OCI-LY7 (cell line): ENCODE data around the gene CACNB3. TPM values are rescaled to one million over a fixed set of nuclear protein-coding genes. Genes with fewer than 3 reads are reported as not detected.

Experiments
- BruUV-seq: library from RNA; stranded (reverse); fragments of 400-500 nt; replicated peaks from 2 replicates; lab custom pipeline; 2021; lab: Mats Ljungman, UMichigan
- CTCF ChIA-PET: fragments of 300-600 bp; sonication (Branson Sonifier 250); formaldehyde crosslinking; loops from one replicate; lab custom pipeline; 2022; ENCODE audit warnings: antibody characterized with exemption; ENCODE audit not compliant: unreplicated experiment; lab: Charles Lee
- POLR2A ChIA-PET: fragments of 300-600 bp; sonication (Branson Sonifier 250); formaldehyde crosslinking; loops from one replicate; lab custom pipeline; 2022; ENCODE audit warnings: antibody characterized with exemption; lab: Charles Lee
- DNase-seq: peaks from one replicate; pipeline ENCODE4 v3.0.0-alpha.2; 2015; ENCODE audit warnings: low spot score
- H2AFZ ChIP-seq: fragments of 200-600 bp; sonication (generic), shearing (Covaris generic); 2 replicates; pipeline ENCODE4 v1.6.1; 2014; ENCODE audit warnings: mild to moderate bottlenecking, antibody characterized with exemption, low read length, moderate library complexity
- H3K27ac ChIP-seq: fragments of 200-600 bp; sonication (generic); 2 replicates; pipeline ENCODE4 v1.5.1; 2014; ENCODE audit warnings: mixed run types, low read depth, mild to moderate bottlenecking, moderate library complexity, low read length, inconsistent platforms; ENCODE audit not compliant: poor library complexity, severe bottlenecking
- H3K36me3 ChIP-seq: fragments of 200-600 bp; sonication (generic); 2 replicates; pipeline ENCODE4 v1.6.1; 2014; ENCODE audit warnings: mild to moderate bottlenecking, antibody characterized with exemption, low read length, moderate library complexity, mixed read lengths; ENCODE audit not compliant: insufficient read depth
- H3K4me1 ChIP-seq: fragments of 200-600 bp; sonication (generic); 2 replicates; pipeline ENCODE4 v1.5.1; 2014; ENCODE audit warnings: mild to moderate bottlenecking, low read length; ENCODE audit not compliant: insufficient read depth, poor library complexity, severe bottlenecking
- H3K4me2 ChIP-seq: fragments of 200-600 bp; sonication (generic); 2 replicates; pipeline ENCODE4 v1.6.1; 2014; ENCODE audit warnings: mild to moderate bottlenecking, low read length
- H3K4me3 ChIP-seq: fragments of 200-600 bp; sonication (generic); 2 replicates; pipeline ENCODE4 v1.5.1; 2014; ENCODE audit warnings: mild to moderate bottlenecking, low read depth, low read length; ENCODE audit not compliant: poor library complexity, severe bottlenecking
- H3K79me2 ChIP-seq: fragments of 200-600 bp; sonication (generic); 2 replicates; pipeline ENCODE4 v1.6.1; 2016; ENCODE audit warnings: low read depth, mild to moderate bottlenecking, low read length, moderate library complexity, mixed read lengths; ENCODE audit not compliant: insufficient read depth
- H3K9me2 ChIP-seq: fragments of 200-600 bp; sonication (generic); 2 replicates; pipeline ENCODE4 v1.6.1; 2016; ENCODE audit warnings: mild to moderate bottlenecking, low read length, mixed read lengths; ENCODE audit not compliant: insufficient read depth
- H3K9me3 ChIP-seq: fragments of 200-600 bp; sonication (generic); 2 replicates; pipeline ENCODE4 v1.6.1; 2014; ENCODE audit warnings: mild to moderate bottlenecking, mixed run types, low read length, mixed read lengths
- H4K20me1 ChIP-seq: fragments of 200-600 bp; sonication (generic); 2 replicates; pipeline ENCODE4 v1.6.1; 2014; ENCODE audit warnings: mild to moderate bottlenecking, antibody characterized with exemption, low read length, moderate library complexity, mixed read lengths; ENCODE audit not compliant: insufficient read depth
- CTCF ChIP-seq: fragments of 200-600 bp; sonication (generic); conservative IDR thresholded peaks from 2 replicates; pipeline ENCODE4 v1.5.1; 2014; ENCODE audit warnings: mild to moderate bottlenecking, antibody characterized with exemption, low read length, moderate library complexity, mixed read lengths
- EZH2phosphoT487 ChIP-seq: fragments of 200-600 bp; sonication (generic); IDR thresholded peaks from 2 replicates; pipeline ENCODE4 v1.6.1; 2018; ENCODE audit warnings: low read depth, borderline replicate concordance, mild to moderate bottlenecking, mixed run types, antibody characterized with exemption, low read length, moderate library complexity, mixed read lengths
- intact Hi-C: fragments of 100-400 bp; cut with micrococcal nuclease; formaldehyde crosslinking; loops from one replicate; pipeline ENCODE4 v1.10.0; 2022; ENCODE audit not compliant: unreplicated experiment
- total RNA-seq, 2 experiments: library from RNA; depleted of rRNA in 1 of 2; stranded (reverse); fragments of >200 nt in 1 of 2; shearing (Covaris generic) in 1 of 2; gene quantifications; 2 replicates each; pipeline ENCODE4 v1.2.3, GENCODE V29; 2014 to 2022

The CACNB3 gene
- total RNA-seq, 2 experiments from 2014 or later: 5.6 to 20.6 TPM

GRCh38 chr12:48795550-48796455, 22.5 kb upstream of the CACNB3 start:
- no TSS peak for BruUV-seq
- H2AFZ ChIP-seq: no peak overlapping the region
- CTCF ChIA-PET: interaction anchor here (0.6 to 1.6 kb wide), 6 partner anchors 20 to 177 kb away, joined by 3 to 7 read pairs (median 5); no protein-coding TSS in a partner anchor

GRCh38 chr12:48796976-48797375, 21.3 kb upstream of the CACNB3 start:
- intact Hi-C loops: loop anchor here (5.0 kb wide), 1 partner anchor 255 kb away; no protein-coding TSS in a partner anchor
- no TSS peak for BruUV-seq
- POLR2A ChIA-PET: no interaction called here

More at GRCh38 chr12:48795550-48796455, 22.5 kb upstream of the CACNB3 start:
- Histone ChIP-seq H3K79me2 (no peaks in the 10 kb centered on the region), H3K9me3 (no peaks in the 10 kb centered on the region), H4K20me1 (no peaks in the 10 kb centered on the region), H3K4me3 (no peak overlapping the region), H3K27ac (no peak overlapping the region), H3K4me2 (no peak overlapping the region), H3K9me2 (no peaks in the 10 kb centered on the region), H3K36me3 (no peaks in the 10 kb centered on the region), H3K4me1 (no peaks in the 10 kb centered on the region)
- TF ChIP-seq CTCF (peak; percentile 95), EZH2phosphoT487 (no peak)
- DNase-seq: peak; percentile 55
- POLR2A ChIA-PET: no interaction called here
- intact Hi-C loops: loop anchor here (1.0 to 5.0 kb wide), 2 partner anchors 43 to 254 kb away; no protein-coding TSS in a partner anchor

More at GRCh38 chr12:48796976-48797375, 21.3 kb upstream of the CACNB3 start:
- H3K4me3 ChIP-seq: no peak overlapping the region
- no peak overlapping the region for H3K27ac ChIP-seq
- no peaks in the 10 kb centered on the region for H3K9me3 ChIP-seq
- TF ChIP-seq CTCF: no peak
- no peak for TF ChIP-seq EZH2phosphoT487
- no peak overlapping the region for H2AFZ ChIP-seq
- no peaks in the 10 kb centered on the region for H4K20me1 ChIP-seq
- CTCF ChIA-PET: interaction anchor here (1.6 kb wide), 1 partner anchor 44 kb away, joined by 6 read pairs; no protein-coding TSS in a partner anchor
- H3K4me1 ChIP-seq: no peaks in the 10 kb centered on the region
- no peaks in the 10 kb centered on the region for H3K36me3 ChIP-seq
- no peaks in the 10 kb centered on the region for H3K79me2 ChIP-seq
- DNase-seq: no peak
- H3K4me2 ChIP-seq: no peak overlapping the region
- H3K9me2 ChIP-seq: no peaks in the 10 kb centered on the region
